ENCODE measurements around the gene R3HDML.
"Not testable (repeated sequence)": the region's sequence is repeated elsewhere in the genome, so short reads cannot be mapped to it uniquely, and the experiment has no call there.

The R3HDML gene, protein sequence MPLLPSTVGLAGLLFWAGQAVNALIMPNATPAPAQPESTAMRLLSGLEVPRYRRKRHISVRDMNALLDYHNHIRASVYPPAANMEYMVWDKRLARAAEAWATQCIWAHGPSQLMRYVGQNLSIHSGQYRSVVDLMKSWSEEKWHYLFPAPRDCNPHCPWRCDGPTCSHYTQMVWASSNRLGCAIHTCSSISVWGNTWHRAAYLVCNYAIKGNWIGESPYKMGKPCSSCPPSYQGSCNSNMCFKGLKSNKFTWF

DNA sequence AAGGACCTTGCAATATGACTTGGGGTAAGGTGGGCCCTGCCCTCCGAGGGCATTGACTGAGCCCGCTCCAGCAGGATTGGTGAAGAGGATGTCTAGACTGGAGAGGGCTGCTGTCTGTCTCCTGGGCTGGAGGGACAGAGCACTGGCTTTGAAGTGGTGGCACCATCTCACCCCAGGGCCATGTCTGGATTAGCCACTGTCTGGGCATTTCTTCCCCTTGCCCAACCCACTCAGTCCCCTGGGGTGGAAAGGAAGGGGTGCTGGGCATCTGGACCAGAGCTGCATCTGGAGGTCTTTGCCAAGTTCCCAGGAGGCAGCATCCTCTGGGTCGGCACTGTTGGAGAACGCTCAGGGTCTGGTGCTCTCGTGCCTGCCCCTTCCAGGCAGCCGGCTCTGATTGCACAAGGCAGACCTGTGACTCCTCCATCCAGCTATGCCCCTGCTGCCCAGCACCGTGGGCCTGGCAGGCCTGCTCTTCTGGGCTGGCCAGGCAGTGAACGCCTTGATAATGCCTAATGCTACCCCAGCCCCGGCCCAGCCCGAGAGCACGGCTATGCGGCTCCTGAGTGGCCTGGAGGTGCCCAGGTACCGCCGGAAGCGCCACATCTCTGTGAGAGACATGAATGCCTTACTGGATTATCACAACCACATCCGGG is at the start of gene R3HDML:
R3HDML (plus strand) TSS at position 319 of the 656 bp plus-strand sequence; CDS start at position 434, 115 bp downstream.
- Histone ChIP-seq H3K9me3 (replicated peaks in 1 of 11) (no peaks in the 10 kb centered on the region), H3K9ac (no peak within 1 kb of the TSS; a peak in 1 of 22 replicates), H3K27ac (no peak within 1 kb of the TSS), H3K4me1 (0 out of 20 replicates have a peak, but pooled peaks cover 0 to 5% (median 0%) of the 10 kb centered on the region in 10 experiments), H3K4me2 (no peak within 1 kb of the TSS), H3K27me3 (no peaks in the 10 kb centered on the region), H3K36me3 (no peaks in the 10 kb centered on the region), H3K4me3 (no peak within 1 kb of the TSS), H4K20me1 (no peaks in the 10 kb centered on the region)
- no peak for TF ChIP-seq Cebpa-rat (IDR thresholded peaks at IDR 0.05)

- Histone ChIP-seq H3K9me3 (replicated peaks in 1 of 11) (peaks cover 12 to 17% (median 15%) of the 10 kb centered on the region in 11 experiments; a peak in 20 of 22 replicates), H3K4me3 (no peak overlapping the region), H3K9ac (no peak overlapping the region), H3K27me3 (no peaks in the 10 kb centered on the region), H3K4me1 (no peaks in the 10 kb centered on the region), H3K4me2 (no peak overlapping the region), H4K20me1 (no peaks in the 10 kb centered on the region), H3K36me3 (peaks cover 0 to 12% (median 7%) of the 10 kb centered on the region in 11 experiments; a peak in 5 of 22 replicates), H3K27ac (no peak overlapping the region)
- TF ChIP-seq Cebpa-rat (IDR thresholded peaks at IDR 0.05), result no peak
Observed at GRCh38 chr20:44287272-44288097, 49.4 kb upstream of the R3HDML start.

DNA sequence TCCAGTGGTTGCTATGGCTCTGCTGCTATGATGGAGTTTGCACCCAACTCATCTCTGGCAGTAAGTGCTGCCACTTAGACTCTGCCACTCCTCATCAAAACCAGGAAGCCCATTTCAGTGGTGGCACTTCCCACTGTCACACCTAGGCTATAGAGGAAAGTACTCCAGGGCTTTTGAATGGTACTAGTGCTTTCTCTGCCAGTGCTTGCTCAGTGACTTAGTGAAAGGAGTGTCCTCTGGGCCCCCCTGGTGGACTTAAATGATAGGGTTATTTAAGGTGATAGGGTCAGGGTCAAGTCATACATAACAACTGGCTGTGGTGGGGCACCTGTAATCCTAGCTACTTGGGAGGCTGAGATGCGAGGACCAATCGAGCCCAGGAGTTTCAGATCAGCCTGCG is 48.6 kb upstream of the R3HDML start:
- no peaks in the 10 kb centered on the region for H3K27me3 ChIP-seq
- peaks cover 0 to 12% (median 7%) of the 10 kb centered on the region in 11 experiments; a peak in 5 of 22 replicates for H3K36me3 ChIP-seq
- no peaks in the 10 kb centered on the region for H4K20me1 ChIP-seq
- H3K4me3 ChIP-seq, result no peak overlapping the region
- H3K4me1 ChIP-seq, result no peaks in the 10 kb centered on the region
- no peak for TF ChIP-seq Cebpa-rat (IDR thresholded peaks at IDR 0.05)
- no peak overlapping the region for H3K27ac ChIP-seq
- H3K9ac ChIP-seq, result no peak overlapping the region
- peaks cover 12 to 17% (median 15%) of the 10 kb centered on the region in 11 experiments; a peak in 20 of 22 replicates for H3K9me3 ChIP-seq (replicated peaks in 1 of 11)
- no peak overlapping the region for H3K4me2 ChIP-seq

- Histone ChIP-seq H3K27me3 (no peaks in the 10 kb centered on the region), H3K4me1 (0 out of 20 replicates have a peak, but pooled peaks cover 0 to 4% (median 0%) of the 10 kb centered on the region in 10 experiments), H4K20me1 (peaks cover 0 to 4% (median 0%) of the 10 kb centered on the region in 11 experiments; a peak in 2 of 22 replicates), H3K27ac (no peak overlapping the region), H3K4me3 (no peak overlapping the region), H3K4me2 (no peak overlapping the region), H3K36me3 (peaks cover 0 to 12% (median 7%) of the 10 kb centered on the region in 11 experiments; a peak in 5 of 22 replicates), H3K9ac (no peak overlapping the region), H3K9me3 (replicated peaks in 1 of 11) (peaks cover 12 to 17% (median 15%) of the 10 kb centered on the region in 11 experiments; a peak in 20 of 22 replicates)
- no peak for TF ChIP-seq Cebpa-rat (IDR thresholded peaks at IDR 0.05)
Observed at GRCh38 chr20:44291754-44292153, 45.1 kb upstream of the R3HDML start.

DNA sequence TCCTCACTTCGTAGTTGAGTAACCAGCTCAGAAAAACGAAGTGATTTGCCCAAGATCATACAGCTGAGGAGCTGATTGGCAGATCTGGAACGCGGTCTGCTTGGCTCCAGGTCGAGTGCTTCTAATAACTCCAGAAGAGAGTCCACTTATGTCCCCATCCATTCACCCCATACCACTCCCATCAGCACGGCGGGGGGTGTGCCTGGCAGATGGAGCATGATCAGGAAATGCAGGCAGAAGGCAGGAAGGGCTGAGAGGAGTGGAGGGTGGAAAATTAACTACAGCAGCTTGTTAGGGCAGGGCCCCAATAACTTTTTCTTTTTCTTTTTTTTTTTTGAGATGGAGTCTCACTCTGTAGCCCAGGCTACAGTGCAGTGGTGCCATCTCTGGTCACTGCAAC is 40.8 kb upstream of the R3HDML start:
- Histone ChIP-seq H3K9me3 (replicated peaks in 1 of 11) (no peaks in the 10 kb centered on the region), H3K4me3 (no peak overlapping the region), H4K20me1 (peaks cover 0 to 4% (median 0%) of the 10 kb centered on the region in 11 experiments; a peak in 3 of 22 replicates), H3K27ac (no peak overlapping the region), H3K9ac (no peak overlapping the region), H3K27me3 (no peaks in the 10 kb centered on the region), H3K4me1 (0 out of 20 replicates have a peak, but pooled peaks cover 0 to 4% (median 0%) of the 10 kb centered on the region in 10 experiments), H3K4me2 (no peak overlapping the region), H3K36me3 (no peaks in the 10 kb centered on the region; a peak in 1 of 22 replicates)
- no peak for TF ChIP-seq Cebpa-rat (IDR thresholded peaks at IDR 0.05)

GRCh38 chr20:44297721-44298120 is 39.1 kb upstream of the R3HDML start:
- Histone ChIP-seq H3K27ac (no peak overlapping the region), H3K9ac (no peak overlapping the region), H3K9me3 (replicated peaks in 1 of 11) (no peaks in the 10 kb centered on the region), H3K27me3 (no peaks in the 10 kb centered on the region), H3K4me3 (no peak overlapping the region), H3K36me3 (peaks cover 0 to 3% (median 0%) of the 10 kb centered on the region in 11 experiments; a peak in 1 of 22 replicates), H3K4me2 (no peak overlapping the region), H3K4me1 (0 out of 20 replicates have a peak, but pooled peaks cover 0 to 4% (median 0%) of the 10 kb centered on the region in 10 experiments), H4K20me1 (peaks cover 0 to 9% (median 3%) of the 10 kb centered on the region in 11 experiments; a peak in 4 of 22 replicates)
- no peak for TF ChIP-seq Cebpa-rat (IDR thresholded peaks at IDR 0.05)

DNA sequence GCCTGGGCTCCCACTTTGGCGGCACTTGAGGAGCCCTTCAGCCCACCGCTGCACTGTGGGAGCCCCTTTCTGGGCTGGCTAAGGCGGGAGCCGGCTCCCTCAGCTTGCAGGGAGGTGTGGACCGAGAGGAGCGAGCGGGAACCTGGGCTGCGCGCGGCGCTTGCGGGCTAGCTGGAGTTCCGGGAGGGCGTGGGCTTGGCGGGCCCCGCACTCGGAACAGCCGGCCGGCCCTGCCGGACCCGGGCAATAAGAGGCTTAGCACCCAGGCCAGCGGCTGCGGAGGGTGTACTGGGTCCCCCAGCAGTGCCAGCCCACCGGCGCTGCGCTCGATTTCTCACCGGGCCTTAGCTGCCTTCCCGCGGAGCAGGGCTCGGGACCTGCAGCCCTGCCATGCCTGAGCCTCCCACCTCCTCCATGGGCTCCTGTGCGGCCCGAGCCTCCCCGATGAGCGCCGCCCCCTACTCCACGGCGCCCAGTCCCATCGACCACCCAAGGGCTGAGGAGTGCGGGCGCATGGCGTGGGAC is 37.8 kb upstream of the R3HDML start:
- H3K27me3 ChIP-seq; H3K4me2 ChIP-seq; H3K36me3 ChIP-seq; H3K4me1 ChIP-seq; H3K9me3 ChIP-seq (replicated peaks in 1 of 11); H3K9ac ChIP-seq; H3K4me3 ChIP-seq; H3K27ac ChIP-seq: not testable (repeated sequence)
- peaks cover 0 to 18% (median 7%) of the 10 kb centered on the region in 11 experiments; a peak in 6 of 22 replicates for H4K20me1 ChIP-seq

GRCh38 chr20:44301285-44301684 is 35.6 kb upstream of the R3HDML start:
- no peak for TF ChIP-seq Cebpa-rat (IDR thresholded peaks at IDR 0.05)
- Histone ChIP-seq H3K27me3 (no peaks in the 10 kb centered on the region), H3K4me3 (no peak overlapping the region), H4K20me1 (peaks cover 0 to 18% (median 8%) of the 10 kb centered on the region in 11 experiments; a peak in 7 of 22 replicates), H3K4me2 (no peak overlapping the region), H3K36me3 (peaks cover 0 to 15% (median 3%) of the 10 kb centered on the region in 11 experiments; a peak in 10 of 22 replicates), H3K9ac (no peak overlapping the region), H3K4me1 (no peaks in the 10 kb centered on the region), H3K27ac (no peak overlapping the region), H3K9me3 (replicated peaks in 1 of 11) (no peaks in the 10 kb centered on the region)
